Measurements from ENCODE around the gene ZNF22. TPM values are rescaled to one million over a fixed set of nuclear protein-coding genes. Genes with fewer than 3 reads are reported as not detected.

The ZNF22 gene
- total RNA-seq, 1 experiment from 2014 or later: 60.8 TPM

- DNase-seq: no peak
- intact Hi-C loops (cut with micrococcal nuclease; ENCODE audit: unreplicated experiment): loop anchor here (2.0 kb wide), 2 partner anchors 16 to 42 kb away; partner anchors contain the start of gene ZNF22
- CTCF ChIA-PET: interaction anchor here (2.4 kb wide), 1 partner anchor 26 kb away, joined by 12 read pairs; no protein-coding TSS in a partner anchor
These were observed 42.4 kb upstream of the ZNF22 start for GRCh38 chr10:44958196-44958897.

GRCh38 chr10:44958898-44959246, 41.9 kb upstream of the ZNF22 start:
- 0 out of 2 replicates have a peak, but pooled peaks cover 2% of the 10 kb centered on the region for H3K36me3 ChIP-seq (ENCODE audit: control insufficient read depth, insufficient read depth, low read length)
- peaks cover 20% of the 10 kb centered on the region for H3K36me3 Mint-ChIP-seq (ENCODE audit: insufficient read depth, unreplicated experiment)
- POLR2A ChIA-PET: interaction anchor here (1.2 to 2.9 kb wide), 3 partner anchors 17 to 31 kb away, joined by 5 to 23 read pairs (median 11); partner anchors contain the start of gene DEPP1
- H3K27ac Mint-ChIP-seq (ENCODE audit: unreplicated experiment): peak overlapping the region; percentile 79
- no peaks in the 10 kb centered on the region for H3K27me3 Mint-ChIP-seq (ENCODE audit: insufficient read depth, unreplicated experiment)
- H3K9me3 ChIP-seq: no peaks in the 10 kb centered on the region
- H3K4me3 Mint-ChIP-seq (ENCODE audit: unreplicated experiment): peak overlapping the region; percentile 78
- intact Hi-C loops (cut with micrococcal nuclease; ENCODE audit: unreplicated experiment): loop anchor here (1.0 to 2.0 kb wide), 4 partner anchors 16 to 42 kb away; partner anchors contain the start of gene ZNF22
- H3K4me1 Mint-ChIP-seq (ENCODE audit: low read depth, unreplicated experiment): peaks cover 35% of the 10 kb centered on the region
- TSS peak; percentile 77 for BruUV-seq (replicated peaks)
- H3K4me3 ChIP-seq (ENCODE audit: low read depth, low read length): peak overlapping the region; percentile 82
- no peaks in the 10 kb centered on the region for H3K9me3 Mint-ChIP-seq (ENCODE audit: unreplicated experiment)
- CTCF ChIA-PET: interaction anchor here (2.4 kb wide), 1 partner anchor 26 kb away, joined by 12 read pairs; no protein-coding TSS in a partner anchor
- DNase-seq: no peak
- TF ChIP-seq CTCF (IDR thresholded peaks at IDR 0.05; ENCODE audit: insufficient read depth in 1 of 2, low read depth in 1 of 2, low read length in 1 of 2, severe bottlenecking in 1 of 2, unreplicated experiment in 1 of 2): no peak
- H3K4me1 ChIP-seq: peaks cover 38% of the 10 kb centered on the region
- no peaks in the 10 kb centered on the region for H3K27me3 ChIP-seq (replicated peaks; ENCODE audit: control insufficient read depth, insufficient read depth, low read length)

More at GRCh38 chr10:44958196-44958897, 42.4 kb upstream of the ZNF22 start:
- H3K4me1 Mint-ChIP-seq (ENCODE audit: low read depth, unreplicated experiment): peaks cover 35% of the 10 kb centered on the region
- peaks cover 20% of the 10 kb centered on the region for H3K36me3 Mint-ChIP-seq (ENCODE audit: insufficient read depth, unreplicated experiment)
- POLR2A ChIA-PET: interaction anchor here (2.9 kb wide), 1 partner anchor 20 kb away, joined by 23 read pairs; the partner anchor contains the start of gene DEPP1
- H3K36me3 ChIP-seq (ENCODE audit: control insufficient read depth, insufficient read depth, low read length): 0 out of 2 replicates have a peak, but pooled peaks cover 2% of the 10 kb centered on the region
- peak overlapping the region; percentile 79 for H3K27ac Mint-ChIP-seq (ENCODE audit: unreplicated experiment)
- peak overlapping the region; percentile 78 for H3K4me3 Mint-ChIP-seq (ENCODE audit: unreplicated experiment)
- peaks cover 38% of the 10 kb centered on the region for H3K4me1 ChIP-seq
- H3K27me3 Mint-ChIP-seq (ENCODE audit: insufficient read depth, unreplicated experiment): no peaks in the 10 kb centered on the region
- no peaks in the 10 kb centered on the region for H3K9me3 Mint-ChIP-seq (ENCODE audit: unreplicated experiment)
- H3K4me3 ChIP-seq (ENCODE audit: low read depth, low read length): peak overlapping the region; percentile 82
- H3K27me3 ChIP-seq (replicated peaks; ENCODE audit: control insufficient read depth, insufficient read depth, low read length): no peaks in the 10 kb centered on the region
- no TSS peak for BruUV-seq (replicated peaks)
- no peak for TF ChIP-seq CTCF (IDR thresholded peaks at IDR 0.05; ENCODE audit: insufficient read depth in 1 of 2, low read depth in 1 of 2, low read length in 1 of 2, severe bottlenecking in 1 of 2, unreplicated experiment in 1 of 2)
- no peaks in the 10 kb centered on the region for H3K9me3 ChIP-seq

- CTCF ChIA-PET: interaction anchor here (0.5 to 2.4 kb wide), 5 partner anchors 8 to 1619 kb away, joined by 3 to 12 read pairs (median 3); partner anchors contain the start of gene DEPP1
- H3K4me1 ChIP-seq: peaks cover 41% of the 10 kb centered on the region
- POLR2A ChIA-PET: interaction anchor here (0.6 to 2.9 kb wide), 5 partner anchors 17 to 36 kb away, joined by 3 to 23 read pairs (median 5); partner anchors contain the start of gene DEPP1
- H3K9me3 ChIP-seq: no peaks in the 10 kb centered on the region
- H3K27me3 Mint-ChIP-seq (ENCODE audit: insufficient read depth, unreplicated experiment): no peaks in the 10 kb centered on the region
- TF ChIP-seq CTCF (IDR thresholded peaks at IDR 0.05; ENCODE audit: insufficient read depth in 1 of 2, low read depth in 1 of 2, low read length in 1 of 2, severe bottlenecking in 1 of 2, unreplicated experiment in 1 of 2): no peak
- peaks cover 20% of the 10 kb centered on the region for H3K36me3 Mint-ChIP-seq (ENCODE audit: insufficient read depth, unreplicated experiment)
- peak within 1 kb of the TSS; percentile 79 for H3K27ac Mint-ChIP-seq (ENCODE audit: unreplicated experiment)
- DNase-seq: peak; percentile 97 to 99
- peak within 1 kb of the TSS; percentile 82 for H3K4me3 ChIP-seq (ENCODE audit: low read depth, low read length)
- intact Hi-C loops (cut with micrococcal nuclease; ENCODE audit: unreplicated experiment): loop anchor here (1.0 to 2.0 kb wide), 4 partner anchors 15 to 41 kb away; partner anchors contain the start of gene ZNF22
- H3K36me3 ChIP-seq (ENCODE audit: control insufficient read depth, insufficient read depth, low read length): 0 out of 2 replicates have a peak, but pooled peaks cover 2% of the 10 kb centered on the region
- no TSS peak for BruUV-seq (replicated peaks)
- peak within 1 kb of the TSS; percentile 78 for H3K4me3 Mint-ChIP-seq (ENCODE audit: unreplicated experiment)
- no peaks in the 10 kb centered on the region for H3K9me3 Mint-ChIP-seq (ENCODE audit: unreplicated experiment)
- no peaks in the 10 kb centered on the region for H3K27me3 ChIP-seq (replicated peaks; ENCODE audit: control insufficient read depth, insufficient read depth, low read length)
- peaks cover 40% of the 10 kb centered on the region for H3K4me1 Mint-ChIP-seq (ENCODE audit: low read depth, unreplicated experiment)
These were observed 41.3 kb upstream of the ZNF22 start, which contains the start of gene RASSF4 for GRCh38 chr10:44959247-44960087. RASSF4 (plus strand) TSS chr10:44959802; CDS start chr10:44970203, 10,401 bp downstream.
